Right cardiac atrium (tissue), 5 donors: ENCODE data around the gene ZNF559. TPM values are rescaled to one million over a fixed set of nuclear protein-coding genes. Genes with fewer than 3 reads are reported as not detected.

Experiments
- ATAC-seq, 2 donors: fragments of 200-7000 bp; cut with Tn5 transposase; one replicate each; pipeline versions ENCODE4 v1.8.0 to v1.9.1; 2020; ENCODE audit warnings: moderate library complexity in 2 of 2, mild to moderate bottlenecking in 1 of 2
- DNase-seq, 3 donors: peaks; one replicate each; pipeline ENCODE4 v3.0.0-alpha.2; 2020
- H3K27ac ChIP-seq: one replicate; pipeline ENCODE4 v1.5.1; 2013; ENCODE audit warnings: mild to moderate bottlenecking, low read length, control low read depth, moderate library complexity
- H3K27me3 ChIP-seq: one replicate; pipeline ENCODE4 v1.6.1; 2013; ENCODE audit not compliant: control insufficient read depth, insufficient read depth
- H3K4me1 ChIP-seq: one replicate; pipeline ENCODE4 v1.6.1; 2013; ENCODE audit warnings: low read length; ENCODE audit not compliant: control insufficient read depth, insufficient read depth
- H3K4me3 ChIP-seq: one replicate; pipeline ENCODE4 v1.5.1; 2013; ENCODE audit warnings: low read length, control low read depth
- H3K9me3 ChIP-seq: one replicate; pipeline ENCODE4 v1.6.1; 2013; ENCODE audit warnings: low read length; ENCODE audit not compliant: control insufficient read depth
- WGBS: extraction: QIAGEN DNeasy Blood & Tissue Kit; methylation state at CpG from one replicate; pipeline ENCODE4 v1.1.7; 2013; 5-methylcytosine and 5-hydroxymethylcytosine counted together
- intact Hi-C, 4 donors: fragments of 100-400 bp; cut with DNase I; formaldehyde crosslinking; loops; one replicate each; pipeline versions ENCODE4 v1.11.0 to v1.14.0; 2022 to 2023
- polyA plus RNA-seq: library from polyadenylated mRNA; stranded (reverse); fragments of 200-250 nt; gene quantifications from one replicate; pipeline ENCODE4 v1.2.3, GENCODE V29; 2013
- total RNA-seq, 4 donors: library from RNA; stranded (reverse); fragmentation: NEBNext Ultra II Directional; extraction: Animal tissue kit (Norgen Biotek cat#: 25700); gene quantifications; one replicate each; pipeline ENCODE4 v1.2.1, GENCODE V29; 2021
- donor health status: healthy with polysubstance abuse.
- donor health status: DM: no; HTN: yes; CAD: no.
- donor health status: DM: no; HTN: no; CAD: no.
- donor health status: DM: no; HTN: yes; CAD: no; lungs with severe emphysema.
- donor health status: DM: yes; HTN: yes; CAD: no.

Gene ZNF559
- total and polyA plus RNA-seq, 5 donors, result 13.9 to 21.7 (median 19.4) TPM

- Histone ChIP-seq H3K27me3 (no peaks in the 10 kb centered on the region), H3K27ac (no peak overlapping the region), H3K4me3 (no peak overlapping the region), H3K9me3 (peaks cover 20% of the 10 kb centered on the region), H3K4me1 (no peaks in the 10 kb centered on the region)
- ATAC-seq (no peak), DNase-seq (no peak)
- intact Hi-C loops, result no loop called here
- WGBS, result 93% methylated on average over 2 of the region's 2 CpGs
Observed at GRCh38 chr19:9354651-9355050, 30.7 kb downstream of the ZNF559 start.

- H3K4me3 ChIP-seq, result no peak within 1 kb of the TSS
- no peaks in the 10 kb centered on the region for H3K4me1 ChIP-seq
- 1% methylated on average over 28 of the region's 28 CpGs for WGBS
- DNase-seq (no peak), ATAC-seq (peak in 1 of 2 donors; percentile 19)
- no peaks in the 10 kb centered on the region for H3K27me3 ChIP-seq
- H3K27ac ChIP-seq, result no peak within 1 kb of the TSS
- peaks cover 5% of the 10 kb centered on the region for H3K9me3 ChIP-seq
- intact Hi-C loops, result no loop called here
Observed at GRCh38 chr19:9362905-9363304, 38.9 kb downstream of the ZNF559 start, which contains the start of gene ZNF177. Gene ZNF177, plus strand, starts transcription at chr19:9363013. Its CDS starts 15,299 bp downstream, at chr19:9378312.

- Histone ChIP-seq H3K4me1 (no peaks in the 10 kb centered on the region), H3K27ac (no peak overlapping the region), H3K27me3 (no peaks in the 10 kb centered on the region), H3K4me3 (no peak overlapping the region), H3K9me3 (peaks cover 6% of the 10 kb centered on the region)
- intact Hi-C loops, result no loop called here
- WGBS, result 92% methylated on average over 6 of the region's 6 CpGs
- no peak for ATAC-seq
- no peak for DNase-seq
Observed at GRCh38 chr19:9370738-9371619, 47.0 kb downstream of the ZNF559 start.

- Histone ChIP-seq H3K4me1 (no peaks in the 10 kb centered on the region), H3K9me3 (peaks cover 46% of the 10 kb centered on the region), H3K4me3 (peak overlapping the region; percentile 15), H3K27me3 (no peaks in the 10 kb centered on the region), H3K27ac (no peak overlapping the region)
- 84% methylated on average over 4 of the region's 4 CpGs for WGBS
- DNase-seq, result no peak
- no peak for ATAC-seq
- intact Hi-C loops, result no loop called here
Observed at GRCh38 chr19:9381361-9381785, 57.4 kb downstream of the ZNF559 start.

Other genes with a start within 250 kb of the ZNF559 start
- not detected for gene OR1M1, start 237.1 kb upstream of the ZNF559 start, total RNA-seq
- not detected for gene OR1M1, start 237.1 kb upstream of the ZNF559 start, polyA plus RNA-seq
- gene OR7G2, start 216.7 kb upstream of the ZNF559 start, total RNA-seq, result not detected
- gene OR7G2, start 216.7 kb upstream of the ZNF559 start, polyA plus RNA-seq, result not detected
- not detected for gene OR7G1, start 208.4 kb upstream of the ZNF559 start, total RNA-seq
- not detected for gene OR7G1, start 208.4 kb upstream of the ZNF559 start, polyA plus RNA-seq
- not detected for gene OR7G3, start 197.2 kb upstream of the ZNF559 start, total RNA-seq
- not detected for gene OR7G3, start 197.2 kb upstream of the ZNF559 start, polyA plus RNA-seq
- 10 to 100 TPM; 12.7 to 17.6 (median 14.8) TPM for gene ZNF317, start 183.8 kb upstream of the ZNF559 start, total RNA-seq
- gene ZNF317, start 183.8 kb upstream of the ZNF559 start, polyA plus RNA-seq, result 14.8 TPM
- under 1 TPM in 3 of 4 donors, not detected in 1; 0.09 to 0.44 (median 0.11) TPM for gene OR7D2, start 145.2 kb upstream of the ZNF559 start, total RNA-seq
- not detected for gene OR7D2, start 145.2 kb upstream of the ZNF559 start, polyA plus RNA-seq
- gene OR7D4, start 104.6 kb upstream of the ZNF559 start, total RNA-seq, result not detected
- not detected for gene OR7D4, start 104.6 kb upstream of the ZNF559 start, polyA plus RNA-seq
- gene OR7E24, start 73.2 kb upstream of the ZNF559 start, total RNA-seq, result not detected
- gene OR7E24, start 73.2 kb upstream of the ZNF559 start, polyA plus RNA-seq, result not detected
- 1 to 10 TPM; 2.9 to 5.8 (median 5.3) TPM for gene ZNF699, start 14.3 kb upstream of the ZNF559 start, total RNA-seq
- gene ZNF699, start 14.3 kb upstream of the ZNF559 start, polyA plus RNA-seq, result 1.2 TPM
- gene ZNF177, start 38.8 kb downstream of the ZNF559 start, total RNA-seq, result 1 to 10 TPM; 2.3 to 4.0 (median 3.4) TPM
- gene ZNF177, start 38.8 kb downstream of the ZNF559 start, polyA plus RNA-seq, result 2.2 TPM
- gene ZNF266, start 111.4 kb downstream of the ZNF559 start, total RNA-seq, result 10 to 100 TPM in 3 of 4 donors, 1 to 10 TPM in 1; 9.4 to 12.9 (median 11.5) TPM
- 10.5 TPM for gene ZNF266, start 111.4 kb downstream of the ZNF559 start, polyA plus RNA-seq
- gene ZNF560, start 174.4 kb downstream of the ZNF559 start, total RNA-seq, result not detected
- gene ZNF560, start 174.4 kb downstream of the ZNF559 start, polyA plus RNA-seq, result not detected
- gene ZNF426, start 214.5 kb downstream of the ZNF559 start, total RNA-seq, result 10 to 100 TPM; 15.8 to 19.6 (median 16.8) TPM
- gene ZNF426, start 214.5 kb downstream of the ZNF559 start, polyA plus RNA-seq, result 4.2 TPM